GM19463 (cell line): Measurements from ENCODE around the gene GRID2IP.
A peak's percentile ranks its signal among the peaks of the same experiment; 100 is the strongest.

Experiments
- ATAC-seq: cut with Tn5 transposase; IDR thresholded peaks from one replicate; pipeline ENCODE4 v1.9.1; 2021; ENCODE audit warnings: mild to moderate bottlenecking, moderate library complexity; ENCODE audit not compliant: unreplicated experiment

GRID2IP gene

DNA sequence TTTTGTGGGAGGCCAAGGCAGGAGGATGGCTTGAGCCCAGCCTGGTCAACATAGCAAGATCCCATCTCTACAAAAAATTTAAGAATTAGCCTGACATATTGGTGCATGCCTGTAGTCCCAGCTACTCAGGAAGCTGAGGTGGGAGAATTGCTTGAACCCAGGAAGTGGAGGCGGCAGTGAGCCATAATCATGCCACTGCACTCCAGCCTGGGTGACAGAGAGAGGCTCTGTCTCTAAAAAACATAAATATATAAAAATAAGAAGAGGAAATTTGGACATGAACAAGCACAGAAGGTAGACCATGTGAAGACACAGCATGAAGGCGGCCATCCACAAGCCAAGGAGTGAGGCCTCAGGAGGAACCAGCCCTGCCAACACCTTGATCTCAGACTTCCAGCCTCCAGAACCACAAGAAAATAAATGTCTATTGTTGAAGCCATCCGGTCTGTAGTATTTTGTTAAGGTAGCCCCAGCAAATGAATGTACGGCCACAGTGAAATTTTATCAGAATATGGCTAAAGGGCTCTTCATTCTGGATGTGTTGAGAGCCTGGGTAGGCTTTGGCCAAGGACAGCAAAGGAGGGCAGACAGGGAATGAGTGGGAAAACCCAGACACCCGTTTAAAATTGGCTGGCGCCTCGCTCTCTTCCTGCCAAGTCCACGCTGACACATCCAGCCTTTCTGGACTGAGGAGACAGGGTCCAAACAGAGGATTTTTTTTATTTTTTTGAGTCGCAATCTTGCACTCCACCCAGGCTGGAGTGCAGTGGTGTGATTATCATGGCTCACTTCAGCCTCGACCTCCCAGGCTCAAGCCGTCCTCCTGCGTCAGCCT, 12.9 kb upstream of the GRID2IP start:
- no peak for ATAC-seq

DNA sequence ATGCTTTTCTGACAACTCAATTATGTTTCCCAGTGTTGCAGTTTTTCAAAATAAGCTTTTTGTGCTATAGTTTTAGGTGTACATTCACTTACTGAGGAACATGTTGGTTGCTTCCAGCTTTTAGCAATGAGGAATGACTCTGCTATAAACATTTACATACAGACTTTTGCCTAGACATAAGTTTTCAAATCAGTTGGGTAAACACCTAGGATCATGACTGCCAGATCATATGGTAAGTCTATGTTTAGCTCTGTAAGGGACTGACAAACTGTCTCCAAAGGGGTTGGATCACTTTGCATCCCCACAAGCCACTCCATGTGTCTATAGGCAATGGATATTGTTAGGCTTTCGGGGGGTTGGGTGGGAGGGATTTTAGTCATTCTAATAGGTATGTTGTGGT, 10.8 kb upstream of the GRID2IP start:
- ATAC-seq: no peak

DNA sequence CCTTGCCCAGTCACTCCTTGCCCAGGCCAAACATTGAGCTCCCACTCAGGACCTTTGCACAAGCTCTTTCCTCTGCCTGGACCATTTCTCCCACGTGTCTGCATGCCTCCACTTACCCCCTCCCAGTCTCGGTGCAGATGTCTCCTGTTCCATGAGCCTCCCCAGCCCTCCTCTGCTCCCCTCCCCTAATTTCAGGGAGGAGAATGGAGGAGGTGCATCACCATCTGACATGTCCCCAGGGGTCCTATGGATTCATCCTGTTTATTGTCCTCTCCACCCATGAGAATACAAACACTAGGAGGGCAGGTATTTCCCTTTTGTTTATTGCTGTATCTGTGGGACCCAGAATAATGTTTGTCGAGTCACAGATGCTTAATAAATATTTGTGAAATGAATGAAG, 8.6 kb upstream of the GRID2IP start:
- ATAC-seq: no peak

DNA sequence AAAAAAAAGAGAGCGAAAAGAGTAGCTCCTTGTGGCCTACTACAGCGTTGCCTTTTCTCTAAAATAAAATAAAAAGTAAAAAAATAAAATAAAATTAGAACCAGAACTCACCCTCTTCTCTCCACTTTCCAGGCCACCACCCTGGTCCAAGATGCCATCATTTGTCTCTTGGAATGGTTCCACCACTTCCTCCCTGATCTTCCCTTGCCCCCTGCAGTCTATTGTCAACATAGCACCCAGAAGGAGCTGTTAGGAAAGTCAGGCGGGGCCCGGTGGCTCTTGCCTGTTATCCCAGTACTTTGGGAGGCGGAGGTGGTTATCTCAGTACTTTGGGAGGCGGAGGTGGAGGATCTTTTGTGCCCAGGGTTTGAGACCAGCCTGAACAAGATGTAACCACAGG, 7.6 kb upstream of the GRID2IP start:
- ATAC-seq: no peak

DNA sequence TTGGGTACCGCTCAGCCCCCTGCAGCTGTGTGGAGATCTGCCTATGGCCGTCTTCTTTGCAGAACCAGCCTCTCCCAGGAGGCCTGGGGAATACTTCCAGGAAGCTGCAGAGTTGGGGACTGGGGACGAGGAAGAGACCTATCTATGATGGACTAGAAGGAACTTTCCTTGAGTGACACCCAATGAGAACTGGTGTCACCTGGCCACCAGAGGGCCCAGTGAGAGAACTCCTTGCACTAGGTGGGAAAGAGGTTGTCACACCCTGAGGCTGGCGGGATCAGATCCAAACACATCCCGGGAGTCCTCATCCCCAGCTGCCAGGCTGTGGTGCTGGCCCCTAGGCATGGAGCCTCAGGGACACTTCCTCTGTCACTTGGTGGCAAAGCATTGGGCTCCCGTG, 4.9 kb upstream of the GRID2IP start:
- ATAC-seq: no peak

DNA sequence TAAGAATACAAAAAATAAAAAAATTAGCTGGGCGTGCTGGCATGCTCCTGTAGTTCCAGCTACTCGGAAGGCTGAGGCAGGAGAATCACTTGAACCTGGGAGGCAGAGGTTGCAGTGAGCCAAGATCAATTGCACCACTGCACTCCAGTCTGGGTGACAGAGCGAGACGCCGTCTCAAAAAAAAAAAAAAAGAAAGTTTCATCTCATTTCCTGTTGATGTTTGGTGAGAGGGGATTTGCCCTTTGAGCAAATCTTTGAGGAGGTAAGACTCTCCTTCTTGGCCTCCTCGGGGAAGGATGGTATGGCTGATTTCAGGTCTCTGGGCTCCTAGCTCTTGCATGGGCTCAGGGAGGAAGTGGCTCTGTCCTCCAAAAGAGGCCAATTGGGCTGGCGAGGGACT, 3.6 kb upstream of the GRID2IP start:
- ATAC-seq: no peak

DNA sequence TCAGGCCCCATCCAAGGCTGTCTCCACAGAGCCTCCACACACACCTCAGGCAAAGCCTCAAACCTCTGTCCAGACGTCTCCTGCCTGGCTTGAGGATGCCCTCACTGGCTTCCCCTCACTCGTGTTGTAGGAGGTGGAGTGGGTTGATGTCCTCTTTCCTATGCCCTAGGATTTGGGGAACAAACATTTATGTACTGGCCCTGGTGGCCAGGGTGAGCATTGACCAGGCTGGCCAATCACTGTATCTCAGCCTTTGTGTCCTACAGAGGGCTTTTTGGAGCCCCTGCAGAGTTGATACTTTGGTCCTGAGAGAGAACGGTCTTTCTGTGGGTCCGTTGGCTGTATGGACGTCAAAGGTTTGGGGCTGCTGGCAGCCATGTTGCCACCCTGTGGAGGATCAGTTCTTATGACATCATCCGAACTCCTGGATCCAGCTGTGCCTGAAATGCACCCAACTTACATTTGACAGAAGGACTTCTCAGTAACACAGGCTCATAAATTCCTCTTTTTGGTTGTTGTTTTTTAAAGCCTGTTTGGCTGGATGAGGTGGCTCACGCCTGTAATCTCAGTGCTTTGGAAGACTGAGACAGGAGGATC, 2.3 kb upstream of the GRID2IP start:
- ATAC-seq: no peak

DNA sequence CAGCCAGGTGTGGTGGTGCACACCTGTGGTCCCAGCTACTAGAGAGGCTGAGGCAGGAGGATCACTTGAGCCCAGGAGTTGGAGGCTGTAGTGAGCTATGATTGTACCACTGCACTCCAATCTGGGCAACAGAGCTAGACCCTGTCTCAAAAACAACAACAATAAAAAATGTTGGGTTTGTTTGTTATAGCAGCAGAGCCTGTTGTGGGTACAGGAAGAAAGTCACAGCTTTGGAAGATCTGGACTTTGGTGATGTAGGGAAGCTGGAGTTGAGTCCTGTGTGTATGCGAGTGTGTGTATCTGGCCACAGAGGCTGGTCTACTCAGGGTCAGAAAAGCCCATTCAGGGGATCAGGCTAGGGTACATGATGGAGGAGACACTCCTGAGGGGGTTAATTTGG, 3.9 kb downstream of the GRID2IP start:
- no peak for ATAC-seq

DNA sequence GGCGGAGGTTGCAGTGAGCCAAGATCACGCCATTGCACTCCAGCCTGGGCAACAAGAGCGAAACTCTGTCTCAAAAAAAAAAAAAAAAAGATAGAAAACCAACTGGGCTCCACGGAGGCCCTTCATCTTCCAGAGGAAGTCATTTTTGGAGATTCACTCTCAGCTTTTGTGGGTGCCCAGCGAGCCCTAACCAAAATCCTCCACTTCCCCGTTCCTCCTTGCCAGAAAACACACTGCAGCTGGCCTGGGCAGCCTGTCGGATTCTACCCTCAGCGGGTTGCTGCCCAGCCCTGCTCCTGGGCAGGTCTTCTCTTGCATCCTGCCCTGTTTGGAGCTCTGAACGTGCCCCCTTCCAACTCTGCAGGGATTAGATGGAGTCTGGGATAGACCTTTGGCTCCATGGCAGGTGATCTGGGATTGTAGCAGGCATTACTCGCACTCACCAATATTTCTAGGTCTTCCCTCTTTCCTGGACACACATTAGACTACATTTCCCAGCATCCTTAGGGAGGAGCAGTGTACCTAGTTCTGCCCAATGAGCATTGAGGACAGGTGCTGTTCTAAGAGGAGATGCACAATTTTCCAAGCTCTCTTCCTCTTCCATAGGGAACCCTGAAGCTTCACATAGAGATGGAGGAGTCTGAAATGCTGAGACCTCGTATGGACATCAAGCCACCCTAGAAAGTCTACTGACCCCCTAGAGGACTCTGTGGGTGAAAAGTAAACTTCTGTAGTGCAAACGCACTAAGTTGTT, 4.6 kb downstream of the GRID2IP start:
- no peak for ATAC-seq

DNA sequence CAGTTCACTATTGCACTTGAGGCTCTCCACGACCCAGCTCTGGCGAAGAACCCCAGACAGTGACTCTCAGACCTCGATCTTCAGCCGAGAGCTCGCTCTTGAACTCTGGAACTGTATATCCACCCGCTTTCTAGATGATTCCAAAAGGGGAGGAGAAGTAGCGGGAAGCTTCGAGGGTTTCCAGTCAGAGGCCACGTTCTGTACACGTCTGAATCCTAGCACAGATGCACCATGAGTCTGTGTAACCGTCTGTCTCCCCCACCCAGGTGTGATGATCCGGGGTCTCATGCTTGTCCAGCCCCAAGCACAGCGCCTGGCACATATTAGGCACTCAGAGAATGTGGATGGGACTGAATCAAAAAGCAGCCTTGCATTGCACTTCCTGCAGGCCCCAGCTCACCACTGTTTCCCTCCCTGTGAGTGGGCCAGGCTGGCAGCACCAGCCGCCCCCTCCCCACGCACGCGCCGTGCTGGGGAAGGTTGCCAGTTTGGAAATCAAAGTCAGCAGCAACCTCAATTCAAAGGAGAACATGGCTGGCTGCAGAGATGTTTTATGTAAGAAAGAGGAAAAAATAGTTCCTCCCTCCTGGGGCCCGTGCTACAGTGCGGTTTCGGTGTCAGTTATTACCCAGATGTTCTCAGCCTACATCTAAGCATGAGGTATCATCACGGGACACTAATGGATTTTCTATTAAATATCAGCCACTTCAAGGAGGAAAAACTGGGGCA, 5.7 kb downstream of the GRID2IP start:
- ATAC-seq: no peak

DNA sequence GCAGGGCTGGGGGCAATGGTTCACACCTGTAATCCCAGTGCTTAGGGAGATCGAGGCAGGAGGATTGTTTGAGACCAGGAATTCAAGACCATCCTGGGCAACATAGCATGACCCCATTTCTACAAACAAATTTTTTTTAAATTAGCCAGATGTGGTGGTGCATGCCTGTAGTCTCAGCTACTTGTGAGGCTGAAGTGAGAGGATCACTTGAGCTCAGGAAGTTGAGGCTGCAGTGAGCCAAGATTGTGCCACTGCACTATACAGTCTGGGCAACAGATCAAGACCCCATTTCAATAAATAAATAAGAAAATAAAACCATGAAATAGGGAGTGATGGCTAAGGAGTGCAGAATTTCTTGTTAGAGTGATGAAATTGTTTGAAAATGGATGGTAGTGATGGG, 8.9 kb downstream of the GRID2IP start:
- ATAC-seq: no peak

DNA sequence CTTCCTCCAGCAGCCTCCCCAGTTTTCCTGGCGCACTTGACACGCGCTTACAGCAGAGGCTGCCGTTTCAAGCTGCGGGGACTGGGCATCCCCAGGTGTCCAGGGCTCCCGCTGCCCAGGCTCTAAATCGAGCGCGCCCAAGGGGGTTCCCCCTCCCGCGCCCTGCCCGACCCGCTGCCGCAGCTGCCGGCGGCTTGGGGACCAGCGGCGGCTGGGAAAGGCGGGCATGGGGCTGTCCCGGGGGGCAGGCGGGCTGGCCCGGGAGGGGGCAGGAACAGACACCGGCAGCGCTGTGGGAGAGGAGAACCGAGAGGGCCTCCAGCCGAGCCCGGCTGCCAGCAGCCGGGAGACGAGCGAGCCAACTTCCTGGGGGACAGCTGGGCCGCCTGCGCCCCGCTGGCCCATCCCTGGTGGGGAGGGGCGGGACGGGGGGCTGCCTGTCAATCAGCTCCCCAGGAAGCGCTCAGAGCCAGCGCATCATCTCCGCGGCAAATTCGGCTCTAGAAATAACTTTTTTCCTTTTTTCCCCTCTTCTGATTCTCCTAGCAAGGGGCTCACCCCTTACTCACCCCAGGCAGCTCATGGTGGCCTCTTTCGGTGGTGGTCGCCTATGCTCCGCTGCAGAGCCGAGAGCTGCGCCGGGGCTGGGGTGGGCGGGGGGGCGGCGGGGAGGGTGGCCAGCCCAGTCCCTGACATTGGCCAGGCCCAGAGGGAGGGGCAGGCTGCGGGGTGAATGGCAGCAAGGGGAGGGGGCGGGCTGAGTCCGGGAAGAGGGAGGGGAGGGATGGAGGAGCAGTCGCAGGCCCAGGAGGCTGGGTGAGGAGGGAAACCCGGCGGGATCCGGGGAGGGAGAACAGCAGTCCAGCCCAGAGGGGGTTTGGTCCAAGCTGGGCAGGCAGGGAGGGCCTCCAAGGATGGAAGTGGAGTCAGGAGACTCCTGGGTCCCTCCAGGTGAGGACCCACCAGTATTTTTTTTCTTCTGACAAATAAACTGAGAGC, 14.7 kb downstream of the GRID2IP start:
- no peak for ATAC-seq

DNA sequence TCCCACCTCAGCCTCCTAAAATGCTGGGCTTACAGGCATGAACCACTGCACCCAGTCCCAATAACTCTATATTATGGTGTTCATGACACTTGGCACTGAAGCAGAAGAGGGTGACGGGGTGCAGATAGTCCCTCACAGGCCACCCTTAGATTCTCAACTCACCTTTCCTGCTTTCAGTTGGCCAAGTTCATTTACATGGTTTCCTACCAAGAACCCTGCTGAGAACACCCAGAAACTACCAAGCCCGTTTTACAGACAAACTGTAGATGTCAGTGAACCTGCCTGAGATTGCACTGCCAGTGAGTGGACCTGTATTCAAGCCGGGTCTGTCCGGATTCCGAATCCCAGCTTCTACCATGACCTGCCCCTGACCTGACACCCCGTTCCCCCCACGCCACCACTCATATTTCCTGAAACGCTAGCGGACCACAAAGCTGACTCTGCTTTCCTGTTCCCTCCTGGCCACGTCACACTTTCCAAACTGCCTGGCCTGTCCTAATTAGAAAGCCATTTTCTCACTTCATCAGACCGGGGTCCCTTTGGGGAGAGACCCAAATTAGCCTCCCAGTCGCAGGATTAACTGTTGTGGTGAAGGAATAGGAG, 17.3 kb downstream of the GRID2IP start:
- no peak for ATAC-seq

DNA sequence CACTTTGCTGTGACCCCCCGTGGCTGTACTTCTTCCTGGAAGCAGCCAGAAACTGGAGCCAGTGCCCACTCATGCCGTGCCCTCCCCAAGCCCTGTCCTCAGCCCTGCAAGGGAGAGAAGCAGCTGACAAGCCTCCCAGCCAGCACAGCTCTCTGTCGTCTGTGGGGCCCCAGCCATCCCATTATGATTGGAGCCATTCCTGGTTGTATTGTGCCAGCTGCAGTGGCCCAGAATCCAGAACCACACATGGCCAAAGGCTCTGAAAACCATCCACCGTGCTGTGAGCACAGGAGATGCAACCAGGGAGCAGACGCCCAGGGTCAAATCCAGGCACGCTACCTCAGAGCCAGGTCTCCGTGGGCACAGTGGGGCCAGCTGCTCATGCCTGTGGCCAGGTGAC, 18.7 kb downstream of the GRID2IP start:
- no peak for ATAC-seq

DNA sequence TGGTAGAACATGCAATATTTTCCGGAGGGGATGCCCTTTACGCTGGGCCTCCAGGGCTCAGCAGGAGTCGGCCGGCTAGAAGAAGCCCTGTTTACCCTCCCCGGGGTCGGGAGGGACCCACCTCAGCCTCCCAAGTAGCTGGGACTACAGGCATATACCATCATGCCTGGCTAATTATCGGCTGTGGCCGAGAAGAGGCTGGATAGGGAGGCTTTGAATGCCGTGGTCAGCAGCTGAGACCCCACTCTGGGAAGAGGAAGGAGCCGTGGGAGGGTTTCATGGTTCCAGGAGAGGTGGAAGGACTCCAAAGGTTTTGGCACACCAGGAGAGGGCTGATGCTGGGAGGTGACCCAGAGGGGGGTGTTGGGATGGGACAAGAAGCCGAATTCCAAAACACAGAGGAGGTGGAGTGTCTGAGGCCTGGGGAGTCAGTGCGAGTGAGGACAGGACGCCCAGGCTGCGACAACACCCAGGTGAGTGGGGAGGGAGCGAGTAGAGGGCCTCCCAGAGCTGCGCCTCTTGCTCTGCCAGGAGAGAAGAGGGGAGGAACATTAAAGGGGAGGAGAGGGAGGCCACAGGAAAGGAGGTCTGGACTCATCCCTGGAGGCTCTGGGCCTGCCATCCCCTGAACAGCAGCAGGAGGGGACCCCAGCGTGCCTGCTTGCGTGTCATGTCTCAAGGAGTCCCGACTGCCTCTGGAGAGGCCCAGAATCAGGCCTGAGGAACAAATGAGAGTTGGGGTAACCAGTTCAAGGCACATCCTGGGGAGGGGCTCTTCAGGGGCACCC, 19.6 kb downstream of the GRID2IP start:
- no peak for ATAC-seq

DNA sequence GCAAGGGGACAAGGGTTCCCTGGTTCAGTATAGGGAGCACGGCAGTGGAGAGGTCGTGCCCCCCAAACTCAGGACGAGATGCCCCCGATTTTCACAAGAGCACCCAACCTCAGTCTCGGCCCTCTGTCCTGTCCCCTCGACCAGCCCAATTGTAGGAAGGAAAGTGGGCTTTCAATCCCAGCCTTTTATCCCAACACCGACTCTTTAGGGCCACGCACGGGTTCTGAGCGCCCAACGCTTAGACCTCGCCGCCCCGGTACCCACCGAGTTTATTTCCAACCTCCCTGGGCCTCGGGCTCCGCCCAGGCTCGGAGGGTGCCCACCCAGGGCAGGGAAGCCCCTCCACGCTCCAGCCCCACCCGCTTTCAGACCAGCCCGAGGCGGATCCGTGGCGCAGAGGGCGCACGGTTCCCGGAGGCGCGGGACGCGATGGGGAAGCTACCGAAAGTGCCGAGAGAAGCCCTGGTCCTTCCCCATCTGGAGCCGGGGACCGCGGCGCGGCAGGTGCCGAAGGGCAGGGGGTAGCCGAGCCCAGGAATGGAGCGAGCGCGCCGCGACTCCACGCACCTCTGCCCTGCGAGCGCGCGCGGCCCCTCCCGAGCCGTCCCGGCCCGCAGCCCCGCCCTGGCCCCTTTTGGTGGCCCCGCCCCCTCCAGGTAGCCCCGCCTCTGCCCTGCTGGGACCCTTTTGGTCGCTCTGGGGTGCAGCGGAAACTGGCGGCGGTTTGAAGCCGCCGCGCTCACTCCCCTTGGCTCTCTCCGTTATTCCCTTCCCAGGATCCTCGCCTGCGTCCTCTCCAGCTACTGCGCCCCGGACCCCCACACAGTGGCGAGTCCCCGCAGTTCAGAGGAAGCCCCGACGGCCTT, 20.4 kb downstream of the GRID2IP start:
- peak; percentile 36 for ATAC-seq

DNA sequence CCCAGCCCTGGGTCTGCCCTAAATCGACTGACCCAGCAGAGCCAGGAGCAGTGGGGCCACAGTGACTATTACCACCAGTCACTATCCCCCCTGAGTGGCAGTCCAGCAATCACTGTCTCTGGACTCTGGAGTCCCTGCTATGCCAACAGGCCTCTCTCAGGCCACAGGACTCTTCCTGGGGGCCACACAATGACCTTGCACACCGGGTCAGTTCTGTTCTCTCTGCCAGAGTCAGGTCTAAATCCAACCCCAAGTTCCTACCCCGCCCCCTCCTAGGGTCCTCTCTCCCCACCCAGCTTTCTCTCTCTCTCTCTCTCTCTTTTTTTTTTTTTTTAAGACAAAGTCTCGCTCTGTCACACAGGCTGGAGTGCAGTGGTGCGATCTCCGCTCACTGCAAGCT, 21.6 kb downstream of the GRID2IP start:
- ATAC-seq: no peak
